C4-2B (cell line): Measurements from ENCODE around the gene TECPR2.

ENCODE experiments used
- ZFX ChIP-seq: fragments of 450-650 bp; IDR thresholded peaks from 2 replicates; pipeline ENCODE4 v1.6.1; 2017
- TF ChIP-seq, protein P1 (sequence below): fragments of 450-650 bp; conservative IDR thresholded peaks from 2 replicates; pipeline ENCODE4 v1.5.1; 2017; ENCODE audit warnings: mild to moderate bottlenecking

- TF ChIP-seq, protein P1, sequence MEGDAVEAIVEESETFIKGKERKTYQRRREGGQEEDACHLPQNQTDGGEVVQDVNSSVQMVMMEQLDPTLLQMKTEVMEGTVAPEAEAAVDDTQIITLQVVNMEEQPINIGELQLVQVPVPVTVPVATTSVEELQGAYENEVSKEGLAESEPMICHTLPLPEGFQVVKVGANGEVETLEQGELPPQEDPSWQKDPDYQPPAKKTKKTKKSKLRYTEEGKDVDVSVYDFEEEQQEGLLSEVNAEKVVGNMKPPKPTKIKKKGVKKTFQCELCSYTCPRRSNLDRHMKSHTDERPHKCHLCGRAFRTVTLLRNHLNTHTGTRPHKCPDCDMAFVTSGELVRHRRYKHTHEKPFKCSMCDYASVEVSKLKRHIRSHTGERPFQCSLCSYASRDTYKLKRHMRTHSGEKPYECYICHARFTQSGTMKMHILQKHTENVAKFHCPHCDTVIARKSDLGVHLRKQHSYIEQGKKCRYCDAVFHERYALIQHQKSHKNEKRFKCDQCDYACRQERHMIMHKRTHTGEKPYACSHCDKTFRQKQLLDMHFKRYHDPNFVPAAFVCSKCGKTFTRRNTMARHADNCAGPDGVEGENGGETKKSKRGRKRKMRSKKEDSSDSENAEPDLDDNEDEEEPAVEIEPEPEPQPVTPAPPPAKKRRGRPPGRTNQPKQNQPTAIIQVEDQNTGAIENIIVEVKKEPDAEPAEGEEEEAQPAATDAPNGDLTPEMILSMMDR, result no peak
- TF ChIP-seq ZFX, result no peak
Measured at GRCh38 chr14:102371361-102371760, 8.6 kb downstream of the TECPR2 start.
